Cerebellar nuclear complex (tissue), 1 donor: ENCODE measurements around the gene ARMC2.

ENCODE experiments used
- DNase-seq, 2 experiments: peaks; one replicate each; lab custom pipeline; 2025; lab: John Stamatoyannopoulos, UW

The ARMC2 gene

DNA sequence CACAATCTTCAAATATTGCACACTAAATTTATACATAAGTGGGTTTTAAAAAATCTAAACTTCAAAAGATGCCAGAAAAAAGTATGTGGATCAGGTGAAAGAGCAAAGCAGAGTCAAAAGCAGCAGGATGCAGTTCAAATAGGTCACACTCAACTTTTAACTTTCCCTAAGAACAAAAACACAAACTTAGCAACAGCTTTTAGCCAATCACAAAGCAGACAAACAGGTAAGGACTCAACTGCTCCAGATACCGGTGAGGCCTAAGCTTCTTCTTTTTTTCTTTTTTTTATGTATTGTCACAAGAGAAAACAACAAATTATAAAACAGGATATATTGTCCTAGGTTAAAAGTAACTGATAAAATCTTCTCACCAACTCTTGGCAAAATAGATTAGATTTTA lies 171.7 kb downstream of the ARMC2 start:
- DNase-seq = no peak

DNA sequence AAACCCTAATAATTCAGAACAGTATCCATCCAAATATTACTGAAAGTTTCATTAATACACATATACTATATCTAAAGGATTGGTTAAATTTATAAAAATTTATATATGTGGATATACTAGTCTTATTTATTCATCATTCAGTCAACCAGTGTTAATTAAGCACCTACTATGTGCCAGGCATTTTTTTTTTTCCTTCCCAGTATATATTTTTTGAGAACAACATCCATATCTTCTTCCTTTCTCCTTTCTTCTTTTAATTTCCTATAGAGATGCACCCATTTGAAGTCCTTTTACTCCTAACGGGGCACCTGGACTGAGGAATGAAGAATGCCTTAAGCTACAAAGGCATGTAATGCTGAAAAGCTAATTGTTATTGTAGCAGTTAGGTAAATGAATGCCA lies 173.6 kb downstream of the ARMC2 start:
- DNase-seq = no peak

DNA sequence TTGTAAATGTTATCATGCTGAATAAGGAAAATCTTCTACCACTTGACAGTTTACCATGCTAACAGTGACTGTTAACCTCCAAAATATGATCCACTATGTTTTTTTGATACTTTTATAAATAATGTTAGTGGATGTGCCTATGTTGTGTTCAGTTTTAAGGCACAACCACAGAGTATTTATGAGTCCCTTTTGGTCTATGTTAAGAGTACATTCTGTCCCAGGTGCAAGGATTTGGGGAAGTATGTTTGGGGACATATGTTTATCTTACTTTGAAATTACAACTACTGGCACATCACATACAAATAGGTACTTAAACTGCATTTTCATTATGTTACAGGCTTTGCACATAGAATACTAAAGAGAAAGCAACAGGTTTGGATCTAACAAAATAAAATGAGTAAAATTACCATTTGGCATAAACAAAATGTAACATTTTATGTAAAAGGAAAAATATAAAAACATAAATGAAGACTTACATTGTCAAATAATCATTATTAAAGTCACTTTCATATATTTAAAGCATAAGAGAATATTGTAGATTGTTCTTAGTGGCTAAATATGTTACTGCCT lies 175.2 kb downstream of the ARMC2 start:
- DNase-seq = no peak
